ENCODE measurements around the gene AKIRIN2. TPM values are rescaled to one million over a fixed set of nuclear protein-coding genes. Genes with fewer than 3 reads are reported as not detected.
A peak's percentile ranks its signal among the peaks of the same experiment; 100 is the strongest.

Gene AKIRIN2
- total and polyA plus RNA-seq, 9 of the 15 experiments (the other 6 are each of a cell fraction or from before 2014, with no cell fraction given), result 5.8 to 63.9 (median 28.1) TPM

GRCh38 chr6:87705070-87705691 lies 3.1 kb upstream of the AKIRIN2 start (continued):
- TF ChIP-seq PHF21A (IDR thresholded peaks at IDR 0.05; ENCODE audit: borderline replicate concordance, low read depth) (no peak), HOXB6 (CRISPR knock-in tag; IDR thresholded peaks at IDR 0.05; ENCODE audit: borderline replicate concordance) (no peak), CGGBP1 (CRISPR knock-in tag; IDR thresholded peaks at IDR 0.05) (no peak), COPS2 (conservative IDR thresholded peaks at IDR 0.05) (no peak), BACH1 (tag; IDR thresholded peaks at IDR 0.05) (no peak), ETV1 (tag; conservative IDR thresholded peaks at IDR 0.05; ENCODE audit: low read depth) (no peak), NCOR1 (IDR thresholded peaks at IDR 0.05) (peak; percentile 52), C11orf30 (IDR thresholded peaks at IDR 0.05; ENCODE audit: low read depth) (peak; percentile 36; the same call in 1 of the 2 replicates), MYC (IDR thresholded peaks at IDR 0.05; ENCODE audit: low read depth, low read length) (no peak), MYC (CRISPR knock-in tag; IDR thresholded peaks at IDR 0.05; ENCODE audit: borderline replicate concordance, low read depth) (no peak), ZNF583 (CRISPR knock-in tag; IDR thresholded peaks at IDR 0.05) (no peak), ZNF740 (CRISPR knock-in tag; IDR thresholded peaks at IDR 0.05) (no peak), ZNF740 (tag; IDR thresholded peaks at IDR 0.05) (no peak), HDAC6 (IDR thresholded peaks at IDR 0.05; ENCODE audit: low read depth, low read length) (no peak), NFIX (CRISPR knock-in tag; IDR thresholded peaks at IDR 0.05; ENCODE audit: low read depth) (no peak)
- TF ChIP-seq, protein P1, sequence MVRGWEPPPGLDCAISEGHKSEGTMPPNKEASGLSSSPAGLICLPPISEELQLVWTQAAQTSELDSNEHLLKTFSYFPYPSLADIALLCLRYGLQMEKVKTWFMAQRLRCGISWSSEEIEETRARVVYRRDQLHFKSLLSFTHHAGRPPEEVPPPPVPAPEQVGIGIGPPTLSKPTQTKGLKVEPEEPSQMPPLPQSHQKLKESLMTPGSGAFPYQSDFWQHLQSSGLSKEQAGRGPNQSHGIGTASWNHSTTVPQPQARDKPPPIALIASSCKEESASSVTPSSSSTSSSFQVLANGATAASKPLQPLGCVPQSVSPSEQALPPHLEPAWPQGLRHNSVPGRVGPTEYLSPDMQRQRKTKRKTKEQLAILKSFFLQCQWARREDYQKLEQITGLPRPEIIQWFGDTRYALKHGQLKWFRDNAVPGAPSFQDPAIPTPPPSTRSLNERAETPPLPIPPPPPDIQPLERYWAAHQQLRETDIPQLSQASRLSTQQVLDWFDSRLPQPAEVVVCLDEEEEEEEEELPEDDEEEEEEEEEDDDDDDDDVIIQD (CRISPR knock-in tag; IDR thresholded peaks at IDR 0.05), result no peak
